H1 (cell line): ENCODE measurements around the gene ITGA11.
"Not testable (repeated sequence)": the region's sequence is repeated elsewhere in the genome, so short reads cannot be mapped to it uniquely, and the experiment has no call there.

Experiments used
- GTF2F1 ChIP-seq: IDR thresholded peaks from 2 replicates; pipeline ENCODE4 v1.6.1; 2012; ENCODE audit warnings: low read depth, low read length, improper control_type of control experiment, borderline replicate concordance
- POLR2A ChIP-seq, 2 experiments: IDR thresholded peaks; 1 replicate in 1 of 2; 2 replicates in 1 of 2; pipeline ENCODE4 v1.6.1; 2011; ENCODE audit warnings: low read depth in 2 of 2, low read length in 2 of 2, mild to moderate bottlenecking in 2 of 2; ENCODE audit errors: control extremely low read depth in 1 of 2
- RAD21 ChIP-seq, 2 experiments: IDR thresholded peaks in 1 of 2; conservative IDR thresholded peaks in 1 of 2; 2 replicates each; pipeline ENCODE4 v1.6.1; 2011; ENCODE audit warnings: low read depth in 2 of 2, low read length in 2 of 2, improper control_type of control experiment in 1 of 2, inconsistent platforms in 1 of 2, mild to moderate bottlenecking in 1 of 2, moderate library complexity in 1 of 2
- SIN3A ChIP-seq, 2 experiments: IDR thresholded peaks in 1 of 2; conservative IDR thresholded peaks in 1 of 2; 2 replicates each; pipeline ENCODE4 v1.6.1; 2011 to 2012; ENCODE audit warnings: low read length in 2 of 2, improper control_type of control experiment in 1 of 2, low read depth in 1 of 2, mild to moderate bottlenecking in 1 of 2
- SP1 ChIP-seq: IDR thresholded peaks from 2 replicates; pipeline ENCODE4 v1.6.1; 2011; ENCODE audit warnings: low read depth, low read length
- TAF1 ChIP-seq: IDR thresholded peaks from 2 replicates; pipeline ENCODE4 v1.6.1; 2011; ENCODE audit warnings: mild to moderate bottlenecking, low read depth, low read length
- TF ChIP-seq, protein P1 (sequence below), 3 experiments: IDR thresholded peaks; 1 replicate in 2 of 3; 2 replicates in 1 of 3; pipeline versions ENCODE4 v1.5.1 to v1.6.1; 2011; ENCODE audit warnings: low read length in 3 of 3, mild to moderate bottlenecking in 3 of 3, inconsistent platforms in 2 of 3, low read depth in 1 of 3, moderate library complexity in 1 of 3; ENCODE audit not compliant: insufficient read depth in 1 of 3; ENCODE audit errors: control extremely low read depth in 1 of 3

DNA sequence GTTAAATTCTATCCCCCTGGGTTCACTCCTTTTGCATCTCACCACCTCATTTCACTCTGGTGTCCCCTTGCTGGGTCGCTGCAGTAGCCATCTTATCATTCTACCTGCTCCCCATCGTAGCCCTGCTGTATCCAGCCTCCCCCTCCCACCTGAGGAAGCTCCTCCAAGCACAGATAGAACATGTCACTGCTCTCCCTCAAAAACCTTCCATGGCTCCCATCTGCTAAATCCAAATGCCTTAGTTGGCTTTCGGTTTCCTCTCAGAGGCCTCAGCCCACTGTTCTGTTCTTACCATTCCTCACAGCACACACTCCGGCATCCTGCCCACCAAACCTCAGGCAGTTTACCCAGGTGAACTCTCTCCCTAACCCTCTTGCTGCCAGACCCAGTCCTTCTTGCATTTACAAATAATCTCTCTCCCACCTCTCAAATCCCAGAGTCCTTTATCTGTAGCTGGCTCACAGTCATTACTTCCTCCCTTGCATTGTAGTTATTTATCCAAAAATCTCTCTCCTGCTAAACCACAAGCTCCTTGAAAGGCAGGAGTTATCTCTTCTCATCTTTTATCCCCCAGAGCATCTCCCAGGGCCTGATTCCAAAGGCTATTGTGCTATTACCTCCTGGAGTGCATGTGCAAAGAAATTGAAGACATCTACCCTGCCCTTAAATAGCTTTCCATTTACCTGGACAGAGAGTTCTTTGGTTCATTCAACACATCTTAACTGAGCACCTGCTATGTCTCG, 9.4 kb downstream of the ITGA11 start:
- TF ChIP-seq SIN3A (conservative IDR thresholded peaks at IDR 0.05 in 1 of 2, IDR thresholded peaks at IDR 0.05 in 1 of 2; ENCODE audit: low read depth in 1 of 2, low read length in 2 of 2); RAD21 (IDR thresholded peaks at IDR 0.05 in 1 of 2, conservative IDR thresholded peaks at IDR 0.05 in 1 of 2; ENCODE audit: low read depth in 2 of 2, low read length in 2 of 2); GTF2F1; TAF1; POLR2A (IDR thresholded peaks at IDR 0.05; ENCODE audit: control extremely low read depth in 1 of 2, low read depth in 2 of 2, low read length in 2 of 2); SP1: not testable (repeated sequence)
- TF ChIP-seq, protein P1, sequence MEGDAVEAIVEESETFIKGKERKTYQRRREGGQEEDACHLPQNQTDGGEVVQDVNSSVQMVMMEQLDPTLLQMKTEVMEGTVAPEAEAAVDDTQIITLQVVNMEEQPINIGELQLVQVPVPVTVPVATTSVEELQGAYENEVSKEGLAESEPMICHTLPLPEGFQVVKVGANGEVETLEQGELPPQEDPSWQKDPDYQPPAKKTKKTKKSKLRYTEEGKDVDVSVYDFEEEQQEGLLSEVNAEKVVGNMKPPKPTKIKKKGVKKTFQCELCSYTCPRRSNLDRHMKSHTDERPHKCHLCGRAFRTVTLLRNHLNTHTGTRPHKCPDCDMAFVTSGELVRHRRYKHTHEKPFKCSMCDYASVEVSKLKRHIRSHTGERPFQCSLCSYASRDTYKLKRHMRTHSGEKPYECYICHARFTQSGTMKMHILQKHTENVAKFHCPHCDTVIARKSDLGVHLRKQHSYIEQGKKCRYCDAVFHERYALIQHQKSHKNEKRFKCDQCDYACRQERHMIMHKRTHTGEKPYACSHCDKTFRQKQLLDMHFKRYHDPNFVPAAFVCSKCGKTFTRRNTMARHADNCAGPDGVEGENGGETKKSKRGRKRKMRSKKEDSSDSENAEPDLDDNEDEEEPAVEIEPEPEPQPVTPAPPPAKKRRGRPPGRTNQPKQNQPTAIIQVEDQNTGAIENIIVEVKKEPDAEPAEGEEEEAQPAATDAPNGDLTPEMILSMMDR (IDR thresholded peaks at IDR 0.05; ENCODE audit: control extremely low read depth in 1 of 3, insufficient read depth in 1 of 3, low read depth in 1 of 3, low read length in 3 of 3), result not testable (repeated sequence)
